Aorta (tissue), 5 donors: ENCODE data around the gene IGSF10. TPM values are rescaled to one million over a fixed set of nuclear protein-coding genes. Genes with fewer than 3 reads are reported as not detected.

Experiments
- ATAC-seq: fragments of 200-7000 bp; cut with Tn5 transposase; one replicate; pipeline ENCODE4 v1.9.1; 2022; ENCODE audit warnings: moderate library complexity; ENCODE audit not compliant: low FRiP score
- DNase-seq, 2 donors: peaks; one replicate each; pipeline ENCODE4 v3.0.0-alpha.2; 2020
- H3K27ac ChIP-seq, 2 donors: one replicate each; pipeline ENCODE4 v1.5.1; 2013; ENCODE audit warnings: low read length in 2 of 2, mild to moderate bottlenecking in 2 of 2, moderate library complexity in 2 of 2, control low read depth in 1 of 2, inconsistent platforms in 1 of 2, low read depth in 1 of 2
- H3K27me3 ChIP-seq, 2 donors: one replicate each; pipeline ENCODE4 v1.6.1; 2013; ENCODE audit warnings: control low read depth in 1 of 2, low read length in 1 of 2, mild to moderate bottlenecking in 1 of 2, moderate library complexity in 1 of 2; ENCODE audit not compliant: insufficient read depth in 2 of 2, control insufficient read depth in 1 of 2
- H3K36me3 ChIP-seq, 2 donors: one replicate each; pipeline ENCODE4 v1.6.1; 2013; ENCODE audit warnings: control low read depth in 1 of 2, low read length in 1 of 2, mild to moderate bottlenecking in 1 of 2; ENCODE audit not compliant: insufficient read depth in 2 of 2, control insufficient read depth in 1 of 2
- H3K4me1 ChIP-seq, 2 donors: one replicate each; pipeline ENCODE4 v1.6.1; 2013; ENCODE audit warnings: low read length in 2 of 2, control low read depth in 1 of 2, mild to moderate bottlenecking in 1 of 2, moderate library complexity in 1 of 2; ENCODE audit not compliant: insufficient read depth in 2 of 2, control insufficient read depth in 1 of 2
- H3K4me3 ChIP-seq, 2 donors: one replicate each; pipeline ENCODE4 v1.5.1; 2013; ENCODE audit warnings: low read length in 2 of 2, control low read depth in 1 of 2, mild to moderate bottlenecking in 1 of 2
- H3K9me3 ChIP-seq: one replicate; pipeline ENCODE4 v1.6.1; 2013; ENCODE audit warnings: mild to moderate bottlenecking, low read length; ENCODE audit not compliant: control insufficient read depth
- WGBS, 2 donors: extraction: QIAGEN DNeasy Blood & Tissue Kit; methylation state at CpG; one replicate each; pipeline ENCODE4 v1.1.7; 2013; 5-methylcytosine and 5-hydroxymethylcytosine counted together
- intact Hi-C, 2 donors: fragments of 100-400 bp; cut with DNase I; formaldehyde crosslinking; loops; one replicate each; pipeline versions ENCODE4 v1.14.2 to v1.15.0; 2022
- polyA plus RNA-seq, 2 donors: library from polyadenylated mRNA; stranded (reverse); fragments of 200-250 nt; gene quantifications; one replicate each; pipeline ENCODE4 v1.2.3, GENCODE V29; 2013
- total RNA-seq, 2 donors: library from RNA; stranded (reverse); fragmentation: NEBNext Ultra II Directional; extraction: Animal tissue kit (Norgen Biotek cat#: 25700); gene quantifications; one replicate each; pipeline ENCODE4 v1.2.1, GENCODE V29; 2021
- donor health status: healthy with polysubstance abuse.
- donor health status: Bipolar disorder and iron deficiency.
- donor health status: DM: no; HTN: no; CAD: no.
- donor health status: DM: no; HTN: no; CAD: no.
- donor health status: DM: yes; HTN: yes; CAD: no.

Gene IGSF10
- total and polyA plus RNA-seq, 4 donors: 2.2 to 7.7 (median 2.6) TPM

GRCh38 chr3:151432616-151433372, 28.1 kb downstream of the IGSF10 start:
- ATAC-seq: no peak
- no peak overlapping the region for H3K4me3 ChIP-seq

GRCh38 chr3:151431940-151432339, 28.9 kb downstream of the IGSF10 start:
- H3K4me1 ChIP-seq: no peaks in the 10 kb centered on the region
- no peak overlapping the region for H3K27ac ChIP-seq
- no peaks in the 10 kb centered on the region for H3K27me3 ChIP-seq
- DNase-seq: no peak
- 95 to 100% methylated on average over 3 of the region's 3 CpGs for WGBS, 2 donors
- ATAC-seq: no peak
- no peaks in the 10 kb centered on the region for H3K36me3 ChIP-seq
- peaks cover 2% of the 10 kb centered on the region for H3K9me3 ChIP-seq
- no peak overlapping the region for H3K4me3 ChIP-seq
- intact Hi-C loops: no loop called here

More at GRCh38 chr3:151432616-151433372, 28.1 kb downstream of the IGSF10 start:
- H3K9me3 ChIP-seq: peaks cover 2% of the 10 kb centered on the region
- no peak for DNase-seq
- no peaks in the 10 kb centered on the region for H3K27me3 ChIP-seq
- H3K36me3 ChIP-seq: no peaks in the 10 kb centered on the region
- no peaks in the 10 kb centered on the region for H3K4me1 ChIP-seq
- WGBS, 2 donors: 89 to 97% methylated on average over 7 of the region's 7 CpGs
- no peak overlapping the region for H3K27ac ChIP-seq
- intact Hi-C loops: no loop called here

- ATAC-seq: no peak
These were observed 29.9 kb downstream of the IGSF10 start for GRCh38 chr3:151430821-151431484.

GRCh38 chr3:151428386-151428785, 32.5 kb downstream of the IGSF10 start:
- DNase-seq (no peak), ATAC-seq (no peak)
- 88 to 94% methylated on average over 2 of the region's 2 CpGs for WGBS, 2 donors
- no peaks in the 10 kb centered on the region for H3K4me1 ChIP-seq
- no peak overlapping the region for H3K4me3 ChIP-seq
- H3K27ac ChIP-seq: no peak overlapping the region
- intact Hi-C loops: no loop called here
- H3K9me3 ChIP-seq: peaks cover 2% of the 10 kb centered on the region
- no peaks in the 10 kb centered on the region for H3K36me3 ChIP-seq
- H3K27me3 ChIP-seq: no peaks in the 10 kb centered on the region

More at GRCh38 chr3:151430821-151431484, 29.9 kb downstream of the IGSF10 start:
- 92 to 94% methylated on average over 5 of the region's 5 CpGs for WGBS, 2 donors
- no peak for DNase-seq
- H3K4me1 ChIP-seq: no peaks in the 10 kb centered on the region
- intact Hi-C loops: no loop called here
- peaks cover 2% of the 10 kb centered on the region for H3K9me3 ChIP-seq
- H3K4me3 ChIP-seq: no peak overlapping the region
- no peak overlapping the region for H3K27ac ChIP-seq
- H3K27me3 ChIP-seq: no peaks in the 10 kb centered on the region
- no peaks in the 10 kb centered on the region for H3K36me3 ChIP-seq

- no peak overlapping the region for H3K27ac ChIP-seq
- H3K36me3 ChIP-seq: no peaks in the 10 kb centered on the region
- H3K9me3 ChIP-seq: peaks cover 2% of the 10 kb centered on the region
- ATAC-seq: no peak
- H3K27me3 ChIP-seq: no peaks in the 10 kb centered on the region
- no peaks in the 10 kb centered on the region for H3K4me1 ChIP-seq
- no peak for DNase-seq
- H3K4me3 ChIP-seq: no peak overlapping the region
- intact Hi-C loops: no loop called here
These were observed 34.6 kb downstream of the IGSF10 start for GRCh38 chr3:151426341-151426657.

GRCh38 chr3:151425627-151426340, 35.1 kb downstream of the IGSF10 start:
- no peak for DNase-seq
- intact Hi-C loops: no loop called here
- 80 to 83% methylated on average over 4 of the region's 4 CpGs for WGBS, 2 donors

GRCh38 chr3:151423091-151423490, 37.8 kb downstream of the IGSF10 start:
- H3K36me3 ChIP-seq: no peaks in the 10 kb centered on the region
- no peaks in the 10 kb centered on the region for H3K4me1 ChIP-seq
- H3K9me3 ChIP-seq: no peaks in the 10 kb centered on the region
- ATAC-seq: no peak
- no peaks in the 10 kb centered on the region for H3K27me3 ChIP-seq
- no peak overlapping the region for H3K27ac ChIP-seq
- intact Hi-C loops: no loop called here
- DNase-seq: no peak
- H3K4me3 ChIP-seq: no peak overlapping the region
- 86 to 91% methylated on average over 5 of the region's 5 CpGs for WGBS, 2 donors

More at GRCh38 chr3:151425627-151426340, 35.1 kb downstream of the IGSF10 start:
- Histone ChIP-seq H3K4me3 (no peak overlapping the region), H3K9me3 (peaks cover 2% of the 10 kb centered on the region), H3K27me3 (no peaks in the 10 kb centered on the region), H3K36me3 (no peaks in the 10 kb centered on the region), H3K4me1 (no peaks in the 10 kb centered on the region), H3K27ac (no peak overlapping the region)
- ATAC-seq: no peak

- Histone ChIP-seq H3K27ac (no peak overlapping the region), H3K9me3 (no peaks in the 10 kb centered on the region), H3K36me3 (no peaks in the 10 kb centered on the region), H3K27me3 (no peaks in the 10 kb centered on the region), H3K4me3 (no peak overlapping the region), H3K4me1 (no peaks in the 10 kb centered on the region)
- 75 to 85% methylated on average over 4 of the region's 4 CpGs for WGBS, 2 donors
- intact Hi-C loops: no loop called here
- no peak for DNase-seq
- ATAC-seq: no peak
These were observed 38.9 kb downstream of the IGSF10 start for GRCh38 chr3:151421938-151422337.
